ENCODE results near the gene PRRC2B.

- TF ChIP-seq ZBTB1 (CRISPR knock-in tag; IDR thresholded peaks at IDR 0.05; ENCODE audit: borderline replicate concordance) (no peak), TCF7L2 (IDR thresholded peaks at IDR 0.05; ENCODE audit: low read depth, low read length) (no peak), KMT2B (CRISPR knock-in tag; IDR thresholded peaks at IDR 0.05) (no peak), MAX (IDR thresholded peaks at IDR 0.05) (no peak), ARID2 (CRISPR knock-in tag; IDR thresholded peaks at IDR 0.05; ENCODE audit: borderline replicate concordance) (no peak), TRIM24 (CRISPR knock-in tag; IDR thresholded peaks at IDR 0.05) (no peak), CTCF (CRISPR knock-in tag; IDR thresholded peaks at IDR 0.05) (no peak), TFE3 (CRISPR knock-in tag; IDR thresholded peaks at IDR 0.05) (no peak), CHD4 (IDR thresholded peaks at IDR 0.05; ENCODE audit: borderline replicate concordance, low read length) (no peak), DR1 (CRISPR knock-in tag; IDR thresholded peaks at IDR 0.05) (no peak)
These were observed 123.9 kb downstream of the PRRC2B start for GRCh38 chr9:131517761-131518190.
